ENCODE data around the gene NDRG3. TPM values are rescaled to one million over a fixed set of nuclear protein-coding genes. Genes with fewer than 3 reads are reported as not detected.
A peak's percentile ranks its signal among the peaks of the same experiment; 100 is the strongest.

The NDRG3 gene
- total and polyA plus RNA-seq, 2 of the 4 experiments (the other 2 are of a cell fraction) = 24.8 to 34.2 TPM

- ATAC-seq (ENCODE audit: low read depth) (no peak), DNase-seq (no peak)
- no peaks in the 10 kb centered on the region for H3K4me1 ChIP-seq (ENCODE audit: control insufficient read depth, insufficient read depth, low read length)
- no peak overlapping the region for H2BK5ac ChIP-seq (ENCODE audit: low read depth, low read length, poor library complexity, severe bottlenecking)
- no peak overlapping the region for H4K91ac ChIP-seq (ENCODE audit: insufficient read depth, low read depth, low read length)
- no peak overlapping the region for H3K14ac ChIP-seq (replicated peaks; ENCODE audit: low read depth, low read length)
- H3K56ac ChIP-seq (ENCODE audit: extremely low read depth, insufficient read depth, low read length) = no peak overlapping the region
- peaks cover 4% of the 10 kb centered on the region; the same call in 1 of the 2 replicates for H3K9me1 ChIP-seq (ENCODE audit: insufficient read depth, low read length)
- no peaks in the 10 kb centered on the region for H3K9me3 ChIP-seq (ENCODE audit: control insufficient read depth, insufficient read depth, low read length)
- no peak overlapping the region for H3K9ac ChIP-seq (ENCODE audit: low read depth, low read length)
- no peaks in the 10 kb centered on the region for H4K20me1 ChIP-seq (ENCODE audit: insufficient read depth, low read length)
- H2BK120ac ChIP-seq (ENCODE audit: low read depth, low read length) = no peak overlapping the region
- H2AK5ac ChIP-seq (ENCODE audit: low read depth, low read length) = no peak overlapping the region
- peaks cover 13% of the 10 kb centered on the region for H3K36me3 ChIP-seq (ENCODE audit: control insufficient read depth, insufficient read depth, low read length)
- H3K23ac ChIP-seq (ENCODE audit: low read depth, low read length) = no peak overlapping the region
- TF ChIP-seq CEBPB (IDR thresholded peaks at IDR 0.05; ENCODE audit: low read depth, low read length) (0 out of 2 replicates have a peak, but pooled peaks have one; percentile 3), RCOR1 (IDR thresholded peaks at IDR 0.05; ENCODE audit: insufficient replicate concordance, low read length) (no peak)
- no peak overlapping the region for H4K8ac ChIP-seq (ENCODE audit: low read depth in 2 of 2, low read length in 2 of 2)
- H3K79me1 ChIP-seq (ENCODE audit: low read depth in 1 of 2, low read length in 2 of 2) = no peaks in the 10 kb centered on the region
- no peak overlapping the region for H3K18ac ChIP-seq (ENCODE audit: low read depth, low read length)
- H3K4me2 ChIP-seq (ENCODE audit: low read depth, low read length) = no peak overlapping the region
- intact Hi-C loops (cut with micrococcal nuclease) = no loop called here
- dilution Hi-C loops (cut with HindIII; ENCODE audit: low sequenced_read_pairs, unreplicated experiment) = no loop called here
- no peak overlapping the region for H4K5ac ChIP-seq (ENCODE audit: low read depth, low read length)
- BruUV-seq (replicated peaks) = no TSS peak
- no peak overlapping the region for H2AK9ac ChIP-seq (replicated peaks; ENCODE audit: low read depth, low read length, poor library complexity)
- no peak overlapping the region for H2AFZ ChIP-seq (replicated peaks; ENCODE audit: low read length, poor library complexity)
- ChIA-PET POLR2A (ENCODE audit: unreplicated experiment) (interaction anchor here (1.0 kb wide), 1 partner anchor 140 kb away, joined by 8 read pairs; no protein-coding TSS in a partner anchor), CTCF (interaction anchor here (0.8 kb wide), 1 partner anchor 16 kb away, joined by 5 read pairs; no protein-coding TSS in a partner anchor)
- no peak overlapping the region for H3K4ac ChIP-seq (ENCODE audit: low read depth, low read length)
- no peak overlapping the region for H2BK15ac ChIP-seq (ENCODE audit: low read depth, low read length)
- in situ Hi-C loops (cut with MboI; ENCODE audit: low sequenced_read_pairs) = no loop called here
- WGBS, 2 experiments (ENCODE audit: extremely low coverage in 2 of 2, insufficient read length in 1 of 2) = no CpG with 5 or more reads among the region's 7 CpGs
- no peak overlapping the region for H2BK20ac ChIP-seq (ENCODE audit: low read depth, low read length)
- no peaks in the 10 kb centered on the region for H3K27me3 ChIP-seq (ENCODE audit: control insufficient read depth, insufficient read depth, low read length)
- H3K27ac ChIP-seq (ENCODE audit: insufficient read depth, low read length) = no peak overlapping the region
- H3K4me3 ChIP-seq (ENCODE audit: insufficient read depth, low read depth, low read length) = no peak overlapping the region
Observed at GRCh38 chr20:36688630-36689029, 57.3 kb downstream of the NDRG3 start.
